GM04504 (cell line): ENCODE results near the gene RASA4.
"Not testable (repeated sequence)": the region's sequence is repeated elsewhere in the genome, so short reads cannot be mapped to it uniquely, and the experiment has no call there.

Experiments used
- DNase-seq: peaks from one replicate; pipeline ENCODE4 v3.0.0-alpha.2; 2012; ENCODE audit warnings: low read depth

Gene RASA4

GRCh38 chr7:102606848-102607247 is 9.7 kb downstream of the RASA4 start:
- DNase-seq = not testable (repeated sequence)

DNA sequence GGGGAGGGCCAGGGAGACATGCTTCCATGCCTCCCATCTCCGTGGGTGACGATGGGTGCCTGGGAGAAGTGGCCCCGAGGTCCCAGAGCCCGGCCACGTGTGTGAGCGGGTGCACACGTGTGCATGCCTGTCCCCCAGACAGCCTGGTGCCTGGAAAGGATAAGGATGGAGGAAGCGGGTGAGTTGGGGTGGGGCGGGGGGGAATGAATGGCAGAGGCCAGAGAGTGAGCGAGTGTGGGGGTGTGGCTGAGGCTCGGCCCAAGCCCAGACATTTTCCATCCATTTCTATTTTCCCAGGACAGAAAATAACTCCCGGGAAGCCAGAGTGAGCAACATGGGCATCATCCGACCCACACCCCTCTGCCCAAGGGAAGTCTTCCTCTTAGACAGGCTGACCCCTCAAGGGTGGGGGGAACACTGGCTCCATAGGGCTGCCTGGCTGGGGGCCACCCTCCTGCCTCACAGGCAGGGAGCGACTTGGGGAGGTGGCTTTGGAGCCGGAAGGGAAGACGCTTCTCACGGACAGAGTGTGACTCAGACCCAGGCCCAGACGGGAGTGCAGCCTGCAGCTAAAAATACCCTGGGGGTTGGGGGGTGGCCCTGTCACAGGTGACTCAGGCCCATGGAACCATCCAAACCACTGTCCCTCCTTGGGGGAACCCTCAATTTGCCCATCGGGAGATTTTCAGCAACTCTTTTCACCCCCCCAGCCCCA is 12.0 kb downstream of the RASA4 start:
- DNase-seq = not testable (repeated sequence)

GRCh38 chr7:102602317-102602716 is 14.2 kb downstream of the RASA4 start:
- not testable (repeated sequence) for DNase-seq

GRCh38 chr7:102599699-102600098 is 16.9 kb downstream of the RASA4 start:
- not testable (repeated sequence) for DNase-seq

- DNase-seq = not testable (repeated sequence)
Measured at GRCh38 chr7:102596036-102596435, 20.5 kb downstream of the RASA4 start.

GRCh38 chr7:102593637-102594334 is 22.8 kb downstream of the RASA4 start:
- DNase-seq = not testable (repeated sequence)

DNA sequence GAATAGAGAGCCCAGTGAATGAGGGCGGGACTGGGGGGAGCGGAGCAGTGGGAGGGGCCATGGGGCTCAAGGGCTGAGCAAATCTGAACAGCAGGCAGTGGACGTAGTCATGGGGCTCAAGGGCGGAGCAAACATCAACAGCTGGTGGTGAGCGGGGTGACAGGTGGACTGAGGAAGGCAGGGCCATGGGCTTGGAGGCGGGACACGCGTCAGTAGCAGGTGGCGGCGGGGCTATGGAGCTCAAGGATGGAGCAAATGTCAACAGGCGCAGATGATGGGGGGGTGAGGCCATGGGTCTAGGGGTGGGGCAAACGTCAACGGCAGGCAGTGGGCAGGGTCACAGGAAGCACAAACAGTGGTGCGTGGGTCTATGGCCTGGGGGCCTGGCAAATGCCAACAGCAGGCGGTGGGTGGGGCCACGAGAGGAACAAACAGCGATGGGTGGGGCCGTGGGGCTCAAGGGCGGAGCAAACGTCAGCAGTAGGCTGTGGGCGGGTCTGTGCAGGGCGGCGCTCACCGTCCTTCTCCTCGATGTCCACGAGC is 24.0 kb downstream of the RASA4 start:
- not testable (repeated sequence) for DNase-seq

DNA sequence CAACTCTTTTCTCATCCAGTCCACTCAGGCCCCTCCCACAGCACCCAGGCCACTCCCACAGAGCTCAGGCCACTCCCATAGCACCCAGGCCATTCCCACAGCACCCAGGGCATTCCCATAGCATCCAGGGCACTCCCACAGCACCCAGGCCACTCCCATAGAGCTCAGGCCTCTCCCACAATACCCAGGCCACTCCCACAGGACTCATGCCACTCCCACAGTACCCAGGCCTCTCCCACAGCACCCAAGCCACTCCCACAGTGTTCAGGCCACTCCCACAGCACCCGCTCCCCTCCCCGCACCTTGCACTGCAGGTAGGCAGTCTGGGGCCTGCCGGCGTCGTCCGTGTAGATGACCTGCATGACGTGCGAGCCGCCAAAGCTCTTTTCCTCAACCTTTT is 26.7 kb downstream of the RASA4 start:
- DNase-seq = not testable (repeated sequence)

DNA sequence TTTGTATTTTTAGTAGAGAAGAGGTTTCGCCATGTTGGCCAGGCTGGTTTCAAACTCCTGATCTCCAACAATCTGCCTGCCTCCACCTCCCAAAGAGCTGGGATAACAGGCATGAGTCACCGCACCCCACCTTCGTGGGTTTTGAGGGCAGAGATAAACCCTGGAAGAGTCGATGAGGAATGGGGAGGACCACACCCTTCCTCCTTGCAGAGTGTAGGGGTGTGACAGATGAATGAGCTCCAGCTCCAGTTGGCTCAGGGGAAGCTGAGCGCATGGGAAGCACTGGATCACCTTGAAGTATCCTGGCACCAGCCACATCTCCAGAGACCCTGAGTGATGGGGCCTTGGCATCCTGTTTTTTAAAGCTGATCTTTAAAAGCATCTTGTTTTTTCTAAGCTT is 33.1 kb downstream of the RASA4 start:
- DNase-seq = not testable (repeated sequence)

DNA sequence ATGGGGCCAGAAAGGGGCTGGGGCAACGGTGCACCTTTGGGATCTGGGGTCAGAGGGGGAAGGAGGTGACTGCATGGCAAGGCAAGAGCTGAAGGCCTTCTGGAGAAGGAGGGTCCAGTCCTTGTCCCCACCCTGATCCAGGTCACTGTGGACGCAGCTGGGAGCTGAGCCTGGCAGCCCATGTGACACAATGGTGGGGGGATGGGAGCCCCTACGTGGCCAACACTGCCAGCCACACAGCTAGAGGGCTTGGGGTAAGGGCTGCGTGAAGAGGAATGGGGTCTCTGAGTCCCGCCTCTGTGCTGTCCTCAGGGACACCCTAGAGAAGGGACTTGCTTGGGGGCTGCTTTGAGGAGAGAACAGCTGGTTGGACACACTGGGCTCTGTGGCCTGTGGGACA is 34.8 kb downstream of the RASA4 start:
- not testable (repeated sequence) for DNase-seq

GRCh38 chr7:102578486-102578885 is 38.1 kb downstream of the RASA4 start:
- not testable (repeated sequence) for DNase-seq

GRCh38 chr7:102577315-102578240 is 39.0 kb downstream of the RASA4 start:
- DNase-seq = not testable (repeated sequence)

DNA sequence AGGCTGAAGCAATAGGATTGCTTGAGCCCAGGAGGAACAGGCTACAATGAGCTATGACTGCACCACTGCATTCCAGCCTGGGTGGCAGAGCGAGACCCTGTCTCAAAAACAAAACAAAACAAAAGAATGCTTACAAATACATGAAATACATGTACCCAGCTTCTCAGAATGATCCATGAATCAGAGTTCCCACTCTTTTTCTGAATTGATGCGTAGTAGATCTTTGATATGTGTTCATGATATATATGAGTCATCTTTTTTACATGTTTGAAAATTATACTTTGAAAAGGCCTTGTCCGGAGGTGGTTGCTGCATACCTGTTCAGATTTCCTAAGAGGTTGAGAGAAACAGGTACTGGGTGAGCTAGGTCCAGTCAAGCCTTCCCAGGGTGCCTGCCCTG is 40.2 kb downstream of the RASA4 start:
- not testable (repeated sequence) for DNase-seq

DNA sequence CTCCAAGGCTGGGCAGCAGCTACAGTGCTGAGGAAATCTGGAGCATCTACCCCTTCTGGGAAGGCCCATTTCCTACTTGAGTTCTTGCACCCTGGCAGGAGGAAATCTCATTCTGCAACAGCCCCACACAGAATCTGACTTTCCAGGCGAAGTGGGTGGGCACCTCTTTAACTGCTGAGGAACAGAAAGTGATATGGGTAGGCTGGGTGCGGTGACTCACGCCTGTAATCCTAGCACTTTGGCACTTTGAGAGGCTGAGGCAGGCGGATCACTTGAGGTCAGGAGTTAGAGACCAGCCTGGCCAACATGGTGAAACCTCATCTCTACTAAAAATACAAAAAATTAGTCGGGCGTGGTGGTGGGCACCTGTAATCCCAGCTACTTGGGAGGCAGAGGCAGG is 41.9 kb downstream of the RASA4 start:
- DNase-seq = not testable (repeated sequence)

GRCh38 chr7:102572261-102573239 is 44.0 kb downstream of the RASA4 start, which contains the start of gene POLR2J3:
POLR2J3 (minus strand) TSS chr7:102572583; CDS start chr7:102572521, 62 bp downstream.
- peak; percentile 77 for DNase-seq

DNA sequence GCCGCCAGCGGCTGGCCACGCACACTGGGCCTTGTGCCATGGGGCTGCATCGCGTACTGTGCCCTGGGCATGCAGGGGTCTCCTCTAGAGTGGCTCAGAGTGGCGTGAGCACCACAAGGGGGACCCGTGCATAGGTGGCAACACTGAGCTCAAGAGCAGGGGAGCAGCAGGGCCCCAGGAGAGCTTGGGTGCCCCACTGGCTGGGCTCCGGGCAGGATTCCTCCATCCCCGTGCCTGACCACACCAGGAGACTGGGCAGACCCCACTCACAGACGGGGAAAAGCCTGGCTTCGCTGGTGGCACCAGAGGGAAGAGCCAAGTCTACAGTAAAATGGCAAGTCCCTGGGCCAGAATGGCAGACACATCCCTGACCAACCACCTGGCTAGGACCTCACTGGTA is 47.9 kb downstream of the RASA4 start:
- not testable (repeated sequence) for DNase-seq

GRCh38 chr7:102550808-102551422 is 65.6 kb downstream of the RASA4 start, which contains the start of gene SPDYE2:
SPDYE2 (plus strand) TSS chr7:102551226; CDS start chr7:102553256, 2,030 bp downstream.
- not testable (repeated sequence) for DNase-seq

DNA sequence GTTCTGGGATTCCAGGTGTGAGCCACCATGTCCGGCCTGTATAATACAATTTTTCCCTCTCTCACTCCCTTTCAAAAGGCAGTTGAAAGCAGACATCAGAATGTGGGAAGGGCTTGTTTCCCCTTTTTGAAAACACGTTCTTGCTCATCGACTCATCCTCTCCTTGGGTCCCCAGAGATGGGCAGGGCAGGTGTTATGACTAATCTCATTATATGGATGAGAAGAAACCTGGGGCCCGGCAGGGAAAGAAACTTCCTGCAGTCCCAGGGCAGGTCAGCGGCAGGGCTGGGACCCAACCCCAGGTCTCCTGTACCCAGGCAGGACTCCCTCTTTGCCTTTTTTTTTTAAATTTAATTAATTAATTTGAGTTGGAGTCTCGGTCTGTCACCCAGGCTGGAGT is 70.2 kb downstream of the RASA4 start:
- not testable (repeated sequence) for DNase-seq

DNA sequence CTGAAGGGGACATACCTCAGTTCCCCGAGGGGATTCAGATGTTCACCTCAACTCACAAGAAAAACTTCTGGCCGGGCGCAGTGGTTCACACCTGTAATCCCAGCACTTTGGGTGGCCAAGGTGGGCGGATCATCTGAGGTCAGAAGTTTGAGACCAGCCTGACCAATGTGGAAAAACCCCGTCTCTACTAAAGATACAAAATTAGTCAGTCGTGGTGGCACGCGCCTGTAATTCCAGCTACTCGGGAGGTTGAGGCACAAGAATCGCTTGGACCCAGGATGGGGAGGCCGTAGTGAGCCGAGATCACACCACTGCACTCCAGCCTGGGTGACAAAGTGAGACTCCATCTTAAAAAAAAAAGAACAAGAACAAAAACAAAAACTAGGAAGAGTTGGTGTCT is 71.3 kb downstream of the RASA4 start:
- DNase-seq = not testable (repeated sequence)

GRCh38 chr7:102544372-102544771 is 72.2 kb downstream of the RASA4 start:
- DNase-seq = not testable (repeated sequence)
